Vagina (tissue), 2 donors: ENCODE results near the gene ENTPD2.
"Not testable (repeated sequence)": the region's sequence is repeated elsewhere in the genome, so short reads cannot be mapped to it uniquely, and the experiment has no call there.

Experiments used
- CTCF ChIP-seq, 3 experiments: fragments of 450-650 bp in 2 of 3; fragments of 200-600 bp in 1 of 3; sonication (generic) in 1 of 3; IDR thresholded peaks; one replicate each; pipeline ENCODE4 v1.5.1; 2017 to 2019; ENCODE audit warnings: antibody characterized with exemption in 3 of 3, mild to moderate bottlenecking in 2 of 3, moderate library complexity in 2 of 3
- POLR2A ChIP-seq, 2 donors: fragments of 450-650 bp; IDR thresholded peaks; one replicate each; pipeline ENCODE4 v1.6.1; 2017; ENCODE audit warnings: antibody characterized with exemption in 2 of 2, mild to moderate bottlenecking in 2 of 2, moderate library complexity in 2 of 2
- POLR2AphosphoS5 ChIP-seq, 2 donors: sonication (generic); formaldehyde crosslinking; IDR thresholded peaks; one replicate each; pipeline ENCODE4 v1.9.0; 2017; ENCODE audit warnings: antibody characterized with exemption in 2 of 2, mild to moderate bottlenecking in 2 of 2, low read depth in 1 of 2; ENCODE audit not compliant: insufficient read depth in 1 of 2

GRCh38 chr9:137062798-137063197, 8.9 kb upstream of the ENTPD2 start:
- not testable (repeated sequence) for TF ChIP-seq CTCF (IDR thresholded peaks at IDR 0.05); POLR2AphosphoS5 (IDR thresholded peaks at IDR 0.05; ENCODE audit: insufficient read depth in 1 of 2, low read depth in 1 of 2); POLR2A (IDR thresholded peaks at IDR 0.05)
